ENCODE data around the gene IFI27L2.

DNA sequence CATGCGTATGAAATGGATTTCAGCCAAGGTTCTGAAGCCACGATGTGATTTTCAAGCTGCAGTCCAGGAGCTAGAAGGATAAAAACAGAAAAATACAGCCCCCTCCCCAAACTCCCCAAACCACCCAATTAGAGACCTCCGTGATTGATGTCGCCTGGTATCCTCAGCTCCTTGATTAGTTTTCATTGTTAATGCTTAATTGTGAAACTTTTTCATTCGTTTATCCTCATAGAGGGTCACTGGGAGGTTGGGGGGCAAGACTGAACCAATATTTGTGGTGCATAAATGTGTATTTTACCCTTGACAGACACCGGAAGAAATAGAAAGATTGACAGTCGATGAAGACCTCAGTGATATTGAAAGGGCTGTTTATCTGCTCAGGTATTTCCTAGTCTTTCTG, 46.3 kb upstream of the IFI27L2 start:
- TF ChIP-seq CTCF (IDR thresholded peaks at IDR 0.05), result no peak
- TF ChIP-seq POLR2A (IDR thresholded peaks at IDR 0.05), result no peak

Data from adrenal gland (tissue), 5 donors.